GM18499 (cell line): ENCODE measurements around the gene SMG6.

ENCODE experiments used
- ATAC-seq: cut with Tn5 transposase; IDR thresholded peaks from one replicate; pipeline ENCODE4 v1.9.1; 2021; ENCODE audit warnings: moderate number of reproducible peaks; ENCODE audit not compliant: insufficient read depth, unreplicated experiment

The SMG6 gene

GRCh38 chr17:2086306-2086705 lies 217.3 kb downstream of the SMG6 start:
- ATAC-seq: no peak

- ATAC-seq: no peak
Measured at GRCh38 chr17:2085648-2085949, 218.0 kb downstream of the SMG6 start.

GRCh38 chr17:2084766-2085647 lies 218.6 kb downstream of the SMG6 start:
- no peak for ATAC-seq

GRCh38 chr17:2084036-2084765 lies 219.4 kb downstream of the SMG6 start:
- ATAC-seq: no peak

- no peak for ATAC-seq
Measured at GRCh38 chr17:2083613-2084035, 220.0 kb downstream of the SMG6 start.

- no peak for ATAC-seq
Measured at GRCh38 chr17:2082003-2082781, 221.4 kb downstream of the SMG6 start.

- ATAC-seq: no peak
Measured at GRCh38 chr17:2081564-2081963, 222.0 kb downstream of the SMG6 start.

- no peak for ATAC-seq
Measured at GRCh38 chr17:2077040-2077439, 226.5 kb downstream of the SMG6 start.

- ATAC-seq: no peak
Measured at GRCh38 chr17:2076087-2076984, 227.2 kb downstream of the SMG6 start.

- no peak for ATAC-seq
Measured at GRCh38 chr17:2075336-2076086, 228.1 kb downstream of the SMG6 start.

GRCh38 chr17:2074919-2075318 lies 228.7 kb downstream of the SMG6 start:
- ATAC-seq: no peak

GRCh38 chr17:2071455-2072281 lies 231.9 kb downstream of the SMG6 start:
- no peak for ATAC-seq

GRCh38 chr17:2071024-2071385 lies 232.6 kb downstream of the SMG6 start:
- no peak for ATAC-seq

GRCh38 chr17:2070241-2071023 lies 233.2 kb downstream of the SMG6 start:
- ATAC-seq: peak; percentile 43

- no peak for ATAC-seq
Measured at GRCh38 chr17:2068519-2069051, 235.0 kb downstream of the SMG6 start.

- ATAC-seq: no peak
Measured at GRCh38 chr17:2068031-2068518, 235.5 kb downstream of the SMG6 start.

GRCh38 chr17:2067608-2068024 lies 236.0 kb downstream of the SMG6 start:
- no peak for ATAC-seq
